HL-60/S4 (cell line): ENCODE data around the gene LHPP.

Experiments used
- in situ Hi-C: fragments of 300-500 bp; cut with MboI; formaldehyde crosslinking; loops from 2 replicates; pipeline ENCODE4 v1.14.3; 2022; ENCODE audit warnings: low sequenced_read_pairs

Gene LHPP

GRCh38 chr10:124616040-124616835 lies 154.6 kb downstream of the LHPP start:
- in situ Hi-C loops = no loop called here

GRCh38 chr10:124616836-124617130 lies 155.2 kb downstream of the LHPP start:
- in situ Hi-C loops = no loop called here

- in situ Hi-C loops = no loop called here
Observed at GRCh38 chr10:124618470-124619073, 156.9 kb downstream of the LHPP start.

- in situ Hi-C loops = no loop called here
Observed at GRCh38 chr10:124619195-124619594, 157.6 kb downstream of the LHPP start.

- in situ Hi-C loops = no loop called here
Observed at GRCh38 chr10:124619802-124620490, 158.3 kb downstream of the LHPP start.

- in situ Hi-C loops = no loop called here
Observed at GRCh38 chr10:124621637-124622036, 160.0 kb downstream of the LHPP start.

- in situ Hi-C loops = no loop called here
Observed at GRCh38 chr10:124622158-124622557, 160.5 kb downstream of the LHPP start.

- in situ Hi-C loops = no loop called here
Observed at GRCh38 chr10:124622866-124623536, 161.4 kb downstream of the LHPP start.

- in situ Hi-C loops = no loop called here
Observed at GRCh38 chr10:124624006-124624405, 162.4 kb downstream of the LHPP start.

- in situ Hi-C loops = no loop called here
Observed at GRCh38 chr10:124624466-124624865, 162.8 kb downstream of the LHPP start.

- in situ Hi-C loops = no loop called here
Observed at GRCh38 chr10:124624895-124625294, 163.3 kb downstream of the LHPP start.

GRCh38 chr10:124625831-124626238 lies 164.2 kb downstream of the LHPP start:
- in situ Hi-C loops = no loop called here

- in situ Hi-C loops = no loop called here
Observed at GRCh38 chr10:124626759-124627380, 165.2 kb downstream of the LHPP start.

- in situ Hi-C loops = no loop called here
Observed at GRCh38 chr10:124627866-124628675, 166.4 kb downstream of the LHPP start.

- in situ Hi-C loops = no loop called here
Observed at GRCh38 chr10:124628676-124629021, 167.0 kb downstream of the LHPP start.

- in situ Hi-C loops = no loop called here
Observed at GRCh38 chr10:124629415-124629814, 167.8 kb downstream of the LHPP start.

GRCh38 chr10:124629842-124630241 lies 168.2 kb downstream of the LHPP start:
- in situ Hi-C loops = loop anchor here (10.0 kb wide), 1 partner anchor 105 kb away; no protein-coding TSS in a partner anchor

- in situ Hi-C loops = loop anchor here (10.0 kb wide), 1 partner anchor 104 kb away; no protein-coding TSS in a partner anchor
Observed at GRCh38 chr10:124630551-124630950, 168.9 kb downstream of the LHPP start.

- in situ Hi-C loops = loop anchor here (10.0 kb wide), 1 partner anchor 103 kb away; no protein-coding TSS in a partner anchor
Observed at GRCh38 chr10:124632064-124632531, 170.5 kb downstream of the LHPP start.

- in situ Hi-C loops = loop anchor here (10.0 kb wide), 1 partner anchor 102 kb away; no protein-coding TSS in a partner anchor
Observed at GRCh38 chr10:124632566-124632965, 170.9 kb downstream of the LHPP start.
